SK-N-MC (cell line): ENCODE data around the gene TSEN15.

Experiments used
- EZH2 ChIP-seq: fragments of 200-600 bp; sonication (generic); IDR thresholded peaks from one replicate; pipeline ENCODE4 v1.6.1; 2017; ENCODE audit warnings: antibody characterized with exemption
- POLR2AphosphoS5 ChIP-seq: IDR thresholded peaks from 2 replicates; pipeline ENCODE4 v1.6.1; 2012; ENCODE audit warnings: mild to moderate bottlenecking, low read depth, low read length, borderline replicate concordance

DNA sequence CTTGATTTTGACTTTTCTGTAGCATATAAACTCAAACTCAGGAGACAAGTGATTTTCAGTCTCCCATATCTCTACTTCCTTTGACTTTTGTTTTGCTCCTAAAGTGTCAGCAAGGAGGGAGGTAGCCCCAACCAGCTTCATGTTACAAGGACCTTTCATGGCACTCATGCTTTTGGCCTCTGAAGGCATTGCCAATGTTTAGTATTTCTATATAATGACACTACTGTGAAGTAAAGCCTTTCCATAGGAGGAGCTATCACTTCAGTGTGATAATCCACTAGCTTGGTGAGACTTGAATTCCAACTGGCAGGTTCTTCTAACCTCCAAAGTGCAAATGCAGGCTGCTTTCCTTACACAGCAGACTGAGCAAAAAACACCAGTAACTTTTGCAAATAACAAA, 28.4 kb upstream of the TSEN15 start:
- TF ChIP-seq EZH2 (no peak), POLR2AphosphoS5 (no peak)
